MCF 10A (cell line): Measurements from ENCODE around the gene ARHGAP15. TPM values are rescaled to one million over a fixed set of nuclear protein-coding genes. Genes with fewer than 3 reads are reported as not detected.

Source experiments
- BruUV-seq: library from RNA; stranded (reverse); fragments of 400-500 nt; replicated peaks from 2 replicates; lab custom pipeline; 2021; lab: Mats Ljungman, UMichigan
- CTCF ChIA-PET: fragments of 300-600 bp; sonication (Branson Sonifier 250); formaldehyde crosslinking; extraction: SDS; loops from one replicate; lab custom pipeline; 2021; ENCODE audit warnings: antibody characterized with exemption, inconsistent platforms; lab: Yijun Ruan, JAX
- POLR2A ChIA-PET: fragments of 300-600, 350-650 bp; sonication (Branson Sonifier 250); formaldehyde crosslinking; extraction: SDS; loops from one replicate; lab custom pipeline; 2020; ENCODE audit warnings: antibody characterized with exemption, inconsistent platforms; lab: Yijun Ruan, JAX
- DNase-seq: peaks from one replicate; pipeline ENCODE4 v3.0.0-alpha.2; 2018; ENCODE audit not compliant: unreplicated experiment
- H3K27ac Mint-ChIP-seq: one replicate; pipeline ENCODE4 v1.8.0; 2022; ENCODE audit warnings: mild to moderate bottlenecking, low read depth, mixed read lengths; ENCODE audit not compliant: unreplicated experiment
- H3K27me3 Mint-ChIP-seq: one replicate; pipeline ENCODE4 v1.8.0; 2022; ENCODE audit warnings: mixed read lengths; ENCODE audit not compliant: insufficient read depth, unreplicated experiment
- H3K36me3 Mint-ChIP-seq: one replicate; pipeline ENCODE4 v1.8.0; 2022; ENCODE audit warnings: mild to moderate bottlenecking, moderate library complexity, mixed read lengths; ENCODE audit not compliant: insufficient read depth, unreplicated experiment
- H3K4me1 Mint-ChIP-seq: one replicate; pipeline ENCODE4 v1.8.0; 2022; ENCODE audit warnings: mixed read lengths; ENCODE audit not compliant: insufficient read depth, unreplicated experiment
- H3K4me3 Mint-ChIP-seq: one replicate; pipeline ENCODE4 v1.8.0; 2022; ENCODE audit warnings: mild to moderate bottlenecking, moderate library complexity, mixed read lengths; ENCODE audit not compliant: unreplicated experiment
- H3K9me3 Mint-ChIP-seq: one replicate; pipeline ENCODE4 v1.8.0; 2022; ENCODE audit warnings: mixed read lengths; ENCODE audit not compliant: unreplicated experiment
- intact Hi-C: fragments of 100-400 bp; cut with micrococcal nuclease; formaldehyde crosslinking; loops from 2 replicates; pipeline ENCODE4 v1.14.1; 2022
- total RNA-seq: library from RNA; stranded (reverse); gene quantifications from 2 replicates; pipeline ENCODE4 v1.2.3, GENCODE V29; 2022
- TF ChIP-seq, protein P1 (sequence below): fragments of 200-600 bp; IDR thresholded peaks from one replicate; pipeline ENCODE4 v1.8.0; 2022; ENCODE audit warnings: antibody characterized with exemption, mild to moderate bottlenecking; ENCODE audit not compliant: unreplicated experiment

Gene ARHGAP15
- total RNA-seq, 1 experiment from 2014 or later: not detected

GRCh38 chr2:143708682-143709081, 579.5 kb downstream of the ARHGAP15 start:
- BruUV-seq: no TSS peak
- intact Hi-C loops: no loop called here
- Mint-ChIP-seq H3K9me3 (peaks cover 7% of the 10 kb centered on the region), H3K36me3 (no peaks in the 10 kb centered on the region), H3K27ac (peak overlapping the region; percentile 57), H3K4me1 (no peaks in the 10 kb centered on the region), H3K27me3 (no peaks in the 10 kb centered on the region), H3K4me3 (no peak overlapping the region)
- CTCF ChIA-PET: interaction anchor here (0.7 kb wide), 1 partner anchor 374 kb away, joined by 3 read pairs; no protein-coding TSS in a partner anchor
- no peak for DNase-seq
- POLR2A ChIA-PET: no interaction called here
- TF ChIP-seq, protein P1, sequence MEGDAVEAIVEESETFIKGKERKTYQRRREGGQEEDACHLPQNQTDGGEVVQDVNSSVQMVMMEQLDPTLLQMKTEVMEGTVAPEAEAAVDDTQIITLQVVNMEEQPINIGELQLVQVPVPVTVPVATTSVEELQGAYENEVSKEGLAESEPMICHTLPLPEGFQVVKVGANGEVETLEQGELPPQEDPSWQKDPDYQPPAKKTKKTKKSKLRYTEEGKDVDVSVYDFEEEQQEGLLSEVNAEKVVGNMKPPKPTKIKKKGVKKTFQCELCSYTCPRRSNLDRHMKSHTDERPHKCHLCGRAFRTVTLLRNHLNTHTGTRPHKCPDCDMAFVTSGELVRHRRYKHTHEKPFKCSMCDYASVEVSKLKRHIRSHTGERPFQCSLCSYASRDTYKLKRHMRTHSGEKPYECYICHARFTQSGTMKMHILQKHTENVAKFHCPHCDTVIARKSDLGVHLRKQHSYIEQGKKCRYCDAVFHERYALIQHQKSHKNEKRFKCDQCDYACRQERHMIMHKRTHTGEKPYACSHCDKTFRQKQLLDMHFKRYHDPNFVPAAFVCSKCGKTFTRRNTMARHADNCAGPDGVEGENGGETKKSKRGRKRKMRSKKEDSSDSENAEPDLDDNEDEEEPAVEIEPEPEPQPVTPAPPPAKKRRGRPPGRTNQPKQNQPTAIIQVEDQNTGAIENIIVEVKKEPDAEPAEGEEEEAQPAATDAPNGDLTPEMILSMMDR: no peak

- no TSS peak for BruUV-seq
- H3K27me3 Mint-ChIP-seq: no peaks in the 10 kb centered on the region
- no peaks in the 10 kb centered on the region for H3K4me1 Mint-ChIP-seq
- CTCF ChIA-PET: interaction anchor here (0.7 kb wide), 1 partner anchor 24 kb away, joined by 3 read pairs; no protein-coding TSS in a partner anchor
- intact Hi-C loops: no loop called here
- H3K4me3 Mint-ChIP-seq: no peak overlapping the region
- TF ChIP-seq, protein P1: no peak
- H3K9me3 Mint-ChIP-seq: peaks cover 7% of the 10 kb centered on the region
- POLR2A ChIA-PET: interaction anchor here (0.6 kb wide), 1 partner anchor 647 kb away, joined by 3 read pairs; no protein-coding TSS in a partner anchor
- no peaks in the 10 kb centered on the region for H3K36me3 Mint-ChIP-seq
- no peak overlapping the region for H3K27ac Mint-ChIP-seq
- DNase-seq: no peak
These were observed 581.0 kb downstream of the ARHGAP15 start for GRCh38 chr2:143710196-143710595.

GRCh38 chr2:143710879-143711278, 581.7 kb downstream of the ARHGAP15 start:
- ChIA-PET CTCF (no interaction called here), POLR2A (no interaction called here)
- peaks cover 7% of the 10 kb centered on the region for H3K9me3 Mint-ChIP-seq
- no peak overlapping the region for H3K4me3 Mint-ChIP-seq
- no peaks in the 10 kb centered on the region for H3K4me1 Mint-ChIP-seq
- H3K27ac Mint-ChIP-seq: no peak overlapping the region
- intact Hi-C loops: no loop called here
- TF ChIP-seq, protein P1: no peak
- no TSS peak for BruUV-seq
- no peaks in the 10 kb centered on the region for H3K27me3 Mint-ChIP-seq
- H3K36me3 Mint-ChIP-seq: no peaks in the 10 kb centered on the region
- no peak for DNase-seq

DNA sequence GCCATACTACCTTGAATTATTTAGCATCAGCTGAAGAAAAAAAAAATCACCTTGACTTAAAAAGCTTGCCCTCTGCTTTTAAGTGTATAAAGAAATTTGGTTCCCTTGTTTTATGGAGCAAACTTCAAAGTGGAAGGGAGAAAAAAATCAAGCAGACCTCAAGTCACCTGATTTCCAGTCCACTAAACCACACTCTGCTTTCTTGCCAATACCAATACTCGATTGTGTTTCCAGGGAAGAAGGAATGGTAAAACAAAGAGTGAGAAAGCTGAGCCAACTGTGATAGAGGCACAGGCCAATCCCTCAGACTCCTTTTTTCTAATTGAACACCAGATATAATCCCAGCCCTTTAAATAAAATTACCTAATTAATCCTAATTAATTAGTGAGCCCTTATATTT, 587.3 kb downstream of the ARHGAP15 start:
- Mint-ChIP-seq H3K27me3 (no peaks in the 10 kb centered on the region), H3K27ac (no peak overlapping the region), H3K9me3 (peaks cover 7% of the 10 kb centered on the region), H3K4me1 (peaks cover 4% of the 10 kb centered on the region), H3K4me3 (no peak overlapping the region), H3K36me3 (no peaks in the 10 kb centered on the region)
- DNase-seq: no peak
- TF ChIP-seq, protein P1: no peak
- POLR2A ChIA-PET: no interaction called here
- BruUV-seq: no TSS peak
- intact Hi-C loops: no loop called here
- CTCF ChIA-PET: no interaction called here
